ENCODE measurements around the gene ITGB5.

The ITGB5 gene

GRCh38 chr3:124843047-124843446 is 44.1 kb downstream of the ITGB5 start:
- no peak for ATAC-seq
- TF ChIP-seq SNAI2 (CRISPR knock-in tag; IDR thresholded peaks at IDR 0.05), result no peak
- TF ChIP-seq TCF4 (CRISPR knock-in tag; IDR thresholded peaks at IDR 0.05; ENCODE audit: borderline replicate concordance), result no peak
- TF ChIP-seq POU6F1 (CRISPR knock-in tag; IDR thresholded peaks at IDR 0.05; ENCODE audit: borderline replicate concordance, low read depth), result no peak
- no peak for TF ChIP-seq TOX (CRISPR knock-in tag; IDR thresholded peaks at IDR 0.05; ENCODE audit: borderline replicate concordance)
- no peak for TF ChIP-seq CSRNP3 (CRISPR knock-in tag; IDR thresholded peaks at IDR 0.05)
- no peak for TF ChIP-seq ZC3H10 (CRISPR knock-in tag; IDR thresholded peaks at IDR 0.05)
- TF ChIP-seq ZNF565 (CRISPR knock-in tag; conservative IDR thresholded peaks at IDR 0.05; ENCODE audit: low read depth), result no peak
- no peak for TF ChIP-seq GLIS3 (CRISPR knock-in tag; IDR thresholded peaks at IDR 0.05)
- no peak for TF ChIP-seq TSHZ2 (CRISPR knock-in tag; IDR thresholded peaks at IDR 0.05)
- TF ChIP-seq ZNF8 (CRISPR knock-in tag; IDR thresholded peaks at IDR 0.05), result no peak
- no peak for TF ChIP-seq RARB (CRISPR knock-in tag; IDR thresholded peaks at IDR 0.05)

- ATAC-seq, result no peak
- TF ChIP-seq POU6F1 (CRISPR knock-in tag; IDR thresholded peaks at IDR 0.05; ENCODE audit: borderline replicate concordance, low read depth) (no peak), GLIS3 (CRISPR knock-in tag; IDR thresholded peaks at IDR 0.05) (no peak), TSHZ2 (CRISPR knock-in tag; IDR thresholded peaks at IDR 0.05) (no peak), CREB5 (CRISPR knock-in tag; IDR thresholded peaks at IDR 0.05; ENCODE audit: low read depth) (no peak)
Observed at GRCh38 chr3:124841517-124841916, 45.6 kb downstream of the ITGB5 start.

GRCh38 chr3:124840331-124840730 is 46.8 kb downstream of the ITGB5 start:
- ATAC-seq, result no peak
- TF ChIP-seq ARNTL (CRISPR knock-in tag; IDR thresholded peaks at IDR 0.05; ENCODE audit: borderline replicate concordance, low read depth) (no peak), BACH2 (CRISPR knock-in tag; IDR thresholded peaks at IDR 0.05; ENCODE audit: borderline replicate concordance) (no peak), POU6F1 (CRISPR knock-in tag; IDR thresholded peaks at IDR 0.05; ENCODE audit: borderline replicate concordance, low read depth) (no peak), ZFP30 (CRISPR knock-in tag; IDR thresholded peaks at IDR 0.05) (no peak), PATZ1 (CRISPR knock-in tag; IDR thresholded peaks at IDR 0.05; ENCODE audit: borderline replicate concordance) (no peak), ZNF8 (CRISPR knock-in tag; IDR thresholded peaks at IDR 0.05) (no peak), RARB (CRISPR knock-in tag; IDR thresholded peaks at IDR 0.05) (no peak), PPARA (CRISPR knock-in tag; IDR thresholded peaks at IDR 0.05; ENCODE audit: borderline replicate concordance) (no peak), ZC3H10 (CRISPR knock-in tag; IDR thresholded peaks at IDR 0.05) (no peak), ZFP3 (CRISPR knock-in tag; IDR thresholded peaks at IDR 0.05) (no peak), SNAI2 (CRISPR knock-in tag; IDR thresholded peaks at IDR 0.05) (no peak), CSRNP3 (CRISPR knock-in tag; IDR thresholded peaks at IDR 0.05) (no peak)

Measured in SK-N-SH treated with all-trans-retinoic acid at 6 μM for 48 hours (cell line).